Gastrocnemius medialis (tissue), 4 donors: Measurements from ENCODE around the gene ATG12. TPM values are rescaled to one million over a fixed set of nuclear protein-coding genes. Genes with fewer than 3 reads are reported as not detected.

ENCODE experiments used
- ATAC-seq, 2 donors: fragments of 150-250 bp; one replicate each; pipeline ENCODE4 v1.9.1; 2016
- DNase-seq, 2 donors: peaks; one replicate each; pipeline ENCODE4 v3.0.0-alpha.2; 2019
- H3K27ac ChIP-seq, 4 donors: fragments of 200-600 bp; sonication (generic); 1 replicate in 1 of 4; 2 replicates in 3 of 4; pipeline ENCODE4 v1.5.1; 2016 to 2018; ENCODE audit warnings: mild to moderate bottlenecking in 2 of 4, moderate library complexity in 1 of 4
- H3K27me3 ChIP-seq, 3 donors: fragments of 200-600 bp; sonication (generic) in 2 of 3; 1 replicate in 1 of 3; 2 replicates in 2 of 3; pipeline versions ENCODE4 v1.5.1 to v1.6.0; 2016 to 2019; ENCODE audit warnings: mild to moderate bottlenecking in 1 of 3, moderate library complexity in 1 of 3
- H3K36me3 ChIP-seq, 2 donors: fragments of 200-600 bp; sonication (generic) in 1 of 2; one replicate each; pipeline ENCODE4 v1.5.1; 2017 to 2018
- H3K4me1 ChIP-seq, 2 donors: fragments of 200-600 bp; sonication (generic) in 1 of 2; one replicate each; pipeline ENCODE4 v1.5.1; 2016 to 2017; ENCODE audit warnings: mild to moderate bottlenecking in 2 of 2
- H3K4me3 ChIP-seq, 4 donors: fragments of 200-600 bp; sonication (generic) in 3 of 4; 1 replicate in 1 of 4; 2 replicates in 3 of 4; pipeline ENCODE4 v1.5.1; 2016 to 2019; ENCODE audit warnings: mild to moderate bottlenecking in 2 of 4
- H3K9me3 ChIP-seq, 3 donors: fragments of 200-600 bp; sonication (generic) in 2 of 3; 1 replicate in 1 of 3; 2 replicates in 2 of 3; pipeline ENCODE4 v1.5.1; 2016 to 2019
- POLR2A ChIP-seq, 2 donors: fragments of 450-650 bp; IDR thresholded peaks; one replicate each; pipeline ENCODE4 v1.6.1; 2017; ENCODE audit warnings: antibody characterized with exemption in 2 of 2, mild to moderate bottlenecking in 2 of 2, moderate library complexity in 2 of 2
- in situ Hi-C, 4 donors: fragments of 200-750 bp; cut with MboI; loops; one replicate each; pipeline versions ENCODE4 v1.15.0 to v1.8.0; 2017; ENCODE audit warnings: low sequenced_read_pairs in 4 of 4
- intact Hi-C: fragments of 100-400 bp; cut with DNase I; formaldehyde crosslinking; loops from one replicate; pipeline ENCODE4 v1.15.1; 2023; ENCODE audit warnings: low total_unique reads
- total RNA-seq, 4 donors: library from RNA; depleted of rRNA; stranded (reverse); fragments of >200 nt; gene quantifications; one replicate each; pipeline versions ENCODE4 v1.1.0 to v1.2.3, GENCODE V29; 2016
- TF ChIP-seq, protein P1 (sequence below), 5 experiments: fragments of 450-650 bp in 3 of 5; fragments of 200-600 bp in 2 of 5; sonication (generic) in 2 of 5; IDR thresholded peaks in 4 of 5; conservative IDR thresholded peaks in 1 of 5; 1 replicate in 4 of 5; 2 replicates in 1 of 5; pipeline ENCODE4 v1.5.1; 2016 to 2019; ENCODE audit warnings: antibody characterized with exemption in 5 of 5, mild to moderate bottlenecking in 3 of 5, moderate library complexity in 3 of 5

The ATG12 gene
- total RNA-seq, 4 donors from 2014 or later = 10.3 to 35.1 (median 23.6) TPM

DNA sequence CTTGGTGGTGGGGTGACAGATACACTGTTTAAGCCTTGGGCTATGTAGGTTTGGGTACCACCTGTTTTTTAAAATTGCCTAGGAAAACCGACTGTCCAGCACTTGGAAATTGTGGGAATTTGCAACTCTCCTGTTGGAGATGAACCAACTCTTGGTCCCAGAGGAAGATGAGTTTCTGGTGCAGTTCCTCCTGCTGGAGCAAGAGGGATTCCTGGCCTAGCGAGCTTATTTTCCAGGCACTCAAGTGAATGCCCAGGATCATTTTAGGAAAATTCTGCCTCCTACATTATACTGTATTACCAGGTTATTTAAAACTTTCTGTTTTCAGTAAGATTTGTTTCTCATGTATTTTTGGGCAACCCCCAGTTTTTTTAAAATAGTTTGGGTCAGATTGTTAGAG is 34.1 kb upstream of the ATG12 start:
- TF ChIP-seq, protein P1, sequence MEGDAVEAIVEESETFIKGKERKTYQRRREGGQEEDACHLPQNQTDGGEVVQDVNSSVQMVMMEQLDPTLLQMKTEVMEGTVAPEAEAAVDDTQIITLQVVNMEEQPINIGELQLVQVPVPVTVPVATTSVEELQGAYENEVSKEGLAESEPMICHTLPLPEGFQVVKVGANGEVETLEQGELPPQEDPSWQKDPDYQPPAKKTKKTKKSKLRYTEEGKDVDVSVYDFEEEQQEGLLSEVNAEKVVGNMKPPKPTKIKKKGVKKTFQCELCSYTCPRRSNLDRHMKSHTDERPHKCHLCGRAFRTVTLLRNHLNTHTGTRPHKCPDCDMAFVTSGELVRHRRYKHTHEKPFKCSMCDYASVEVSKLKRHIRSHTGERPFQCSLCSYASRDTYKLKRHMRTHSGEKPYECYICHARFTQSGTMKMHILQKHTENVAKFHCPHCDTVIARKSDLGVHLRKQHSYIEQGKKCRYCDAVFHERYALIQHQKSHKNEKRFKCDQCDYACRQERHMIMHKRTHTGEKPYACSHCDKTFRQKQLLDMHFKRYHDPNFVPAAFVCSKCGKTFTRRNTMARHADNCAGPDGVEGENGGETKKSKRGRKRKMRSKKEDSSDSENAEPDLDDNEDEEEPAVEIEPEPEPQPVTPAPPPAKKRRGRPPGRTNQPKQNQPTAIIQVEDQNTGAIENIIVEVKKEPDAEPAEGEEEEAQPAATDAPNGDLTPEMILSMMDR (IDR thresholded peaks at IDR 0.05 in 4 of 5, conservative IDR thresholded peaks at IDR 0.05 in 1 of 5) = no peak
- no peak for TF ChIP-seq POLR2A (IDR thresholded peaks at IDR 0.05)
- in situ Hi-C loops (loop anchor here in 2 of 4 donors (25.0 kb wide), 1 partner anchor 187 kb away; no protein-coding TSS in a partner anchor), intact Hi-C loops (no loop called here)
- Histone ChIP-seq H3K36me3 (peaks cover 0 to 13% of the 10 kb centered on the region in 2 donors), H3K27me3 (no peaks in the 10 kb centered on the region), H3K4me1 (no peaks in the 10 kb centered on the region), H3K9me3 (no peaks in the 10 kb centered on the region), H3K27ac (no peak overlapping the region), H3K4me3 (no peak overlapping the region)
- DNase-seq (no peak), ATAC-seq (no peak)

DNA sequence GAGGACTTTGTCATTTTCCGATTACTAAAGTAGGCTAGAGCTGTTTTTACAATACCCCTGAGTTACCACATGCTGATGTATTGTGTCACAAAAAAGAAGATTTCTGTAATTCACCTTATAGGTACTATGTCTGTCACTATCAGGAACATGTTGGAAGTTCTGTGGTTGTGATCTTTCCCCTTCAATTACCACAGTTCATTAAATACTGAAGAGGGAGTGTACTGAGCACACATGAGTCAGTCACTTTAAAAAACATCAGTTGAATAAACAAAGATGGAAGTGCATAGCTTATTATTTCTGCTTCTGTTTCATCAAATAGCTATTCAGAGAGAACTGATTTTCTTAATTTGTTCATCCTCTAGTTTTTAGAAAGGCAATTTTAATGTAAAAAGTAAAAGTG is 32.0 kb upstream of the ATG12 start:
- Histone ChIP-seq H3K4me1 (no peaks in the 10 kb centered on the region), H3K4me3 (no peak overlapping the region), H3K36me3 (peaks cover 0 to 13% of the 10 kb centered on the region in 2 donors), H3K9me3 (no peaks in the 10 kb centered on the region), H3K27me3 (no peaks in the 10 kb centered on the region), H3K27ac (no peak overlapping the region)
- no peak for DNase-seq
- in situ Hi-C loops = loop anchor here in 1 of 4 donors (25.0 kb wide), 1 partner anchor 561 kb away; no protein-coding TSS in a partner anchor
- ATAC-seq = no peak
- no peak for TF ChIP-seq POLR2A (IDR thresholded peaks at IDR 0.05)
- TF ChIP-seq, protein P1 (IDR thresholded peaks at IDR 0.05 in 4 of 5, conservative IDR thresholded peaks at IDR 0.05 in 1 of 5) = no peak
- intact Hi-C loops = no loop called here

DNA sequence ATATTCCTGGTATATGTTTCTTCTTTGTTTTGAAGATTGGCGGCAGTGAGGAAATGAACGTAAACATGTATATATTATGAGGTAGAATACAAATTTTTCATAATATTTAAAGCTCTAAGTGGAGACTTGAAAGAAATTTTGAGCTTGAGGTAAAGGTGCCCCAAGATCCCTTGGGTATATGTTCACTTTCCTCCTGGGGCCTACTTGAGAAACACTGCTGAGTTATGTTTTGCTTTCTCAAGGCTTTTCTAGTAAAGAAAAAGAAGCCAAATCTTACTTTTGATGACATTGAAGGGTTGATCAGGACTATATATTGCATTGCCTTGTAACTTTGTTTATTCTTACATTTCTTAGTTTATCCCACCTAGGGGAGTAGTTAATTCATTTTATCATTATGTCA is 31.1 kb upstream of the ATG12 start:
- no peak for ATAC-seq
- in situ Hi-C loops (loop anchor here in 1 of 4 donors (25.0 kb wide), 1 partner anchor 560 kb away; no protein-coding TSS in a partner anchor), intact Hi-C loops (no loop called here)

DNA sequence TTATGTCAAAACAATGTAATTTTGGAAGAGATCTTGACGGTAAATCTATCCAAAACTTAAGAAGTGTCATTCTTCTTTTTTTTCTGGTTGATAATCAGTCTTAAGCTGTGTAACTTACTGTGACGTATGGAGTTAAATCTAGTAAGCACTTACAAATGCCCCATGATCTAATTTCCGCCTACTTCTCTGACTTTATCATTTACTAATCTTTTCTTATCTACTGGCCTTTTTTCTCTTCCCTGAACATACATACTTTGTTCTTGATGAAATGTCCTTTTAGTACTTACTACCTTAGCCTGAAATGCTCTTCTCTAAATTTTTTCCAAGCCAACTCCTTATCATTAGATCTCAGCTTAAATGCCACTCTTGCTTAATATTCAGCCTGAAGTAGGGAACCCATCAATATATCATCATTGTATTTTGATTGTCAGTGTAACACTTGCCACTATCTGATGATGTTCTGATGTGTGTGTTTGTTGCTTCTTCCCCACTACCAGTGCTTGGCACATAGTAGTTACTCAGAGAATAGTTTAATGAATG is 28.0 kb upstream of the ATG12 start:
- DNase-seq (no peak), ATAC-seq (no peak)
- Histone ChIP-seq H3K36me3 (peaks cover 0 to 13% of the 10 kb centered on the region in 2 donors), H3K27ac (no peak overlapping the region), H3K4me1 (no peaks in the 10 kb centered on the region), H3K9me3 (no peaks in the 10 kb centered on the region), H3K4me3 (no peak overlapping the region), H3K27me3 (no peaks in the 10 kb centered on the region)
- in situ Hi-C loops = loop anchor here in 1 of 4 donors (25.0 kb wide), 1 partner anchor 557 kb away; no protein-coding TSS in a partner anchor
- TF ChIP-seq POLR2A (IDR thresholded peaks at IDR 0.05) = no peak
- TF ChIP-seq, protein P1 (IDR thresholded peaks at IDR 0.05 in 4 of 5, conservative IDR thresholded peaks at IDR 0.05 in 1 of 5) = no peak
- intact Hi-C loops = no loop called here

More for the DNA sequence above, 31.1 kb upstream of the ATG12 start:
- TF ChIP-seq, protein P1 (IDR thresholded peaks at IDR 0.05 in 4 of 5, conservative IDR thresholded peaks at IDR 0.05 in 1 of 5) = no peak
- no peak for TF ChIP-seq POLR2A (IDR thresholded peaks at IDR 0.05)
- Histone ChIP-seq H3K27ac (no peak overlapping the region), H3K9me3 (no peaks in the 10 kb centered on the region), H3K36me3 (peaks cover 0 to 13% of the 10 kb centered on the region in 2 donors), H3K4me1 (no peaks in the 10 kb centered on the region), H3K27me3 (no peaks in the 10 kb centered on the region), H3K4me3 (no peak overlapping the region)
- no peak for DNase-seq
